Stimulated activated naive CD8-positive, alpha-beta T cell treated with anti-CD3 and anti-CD28 coated beads, Interleukin-15, amount 100 ng/mL, for 72 hours (primary cell): ENCODE data around the gene DPY19L2.
"Not testable (repeated sequence)": the region's sequence is repeated elsewhere in the genome, so short reads cannot be mapped to it uniquely, and the experiment has no call there.

Source experiments
- ATAC-seq: fragments of 150-1000 bp; cut with Tn5 transposase; 2 replicates; pipeline ENCODE4 v1.10.0; 2021; ENCODE audit warnings: mild to moderate bottlenecking, moderate library complexity
- DNase-seq, 2 donors: peaks; one replicate each; pipeline ENCODE4 v3.0.0; 2021 to 2022
- H3K27ac Mint-ChIP-seq, 2 donors: one replicate each; pipeline ENCODE4 v1.8.0; 2022; ENCODE audit warnings: mild to moderate bottlenecking in 2 of 2, mixed read lengths in 2 of 2, moderate library complexity in 2 of 2
- H3K27me3 Mint-ChIP-seq: one replicate; pipeline ENCODE4 v1.8.0; 2022; ENCODE audit warnings: mixed read lengths
- H3K4me1 Mint-ChIP-seq: one replicate; pipeline ENCODE4 v1.8.0; 2022; ENCODE audit warnings: mild to moderate bottlenecking, mixed read lengths
- H3K4me3 Mint-ChIP-seq, 2 donors: one replicate each; pipeline ENCODE4 v1.8.0; 2022; ENCODE audit warnings: mild to moderate bottlenecking in 2 of 2, mixed read lengths in 2 of 2, moderate library complexity in 1 of 2
- H3K9me3 Mint-ChIP-seq, 2 donors: one replicate each; pipeline ENCODE4 v1.8.0; 2022; ENCODE audit warnings: mixed read lengths in 2 of 2

Gene DPY19L2

DNA sequence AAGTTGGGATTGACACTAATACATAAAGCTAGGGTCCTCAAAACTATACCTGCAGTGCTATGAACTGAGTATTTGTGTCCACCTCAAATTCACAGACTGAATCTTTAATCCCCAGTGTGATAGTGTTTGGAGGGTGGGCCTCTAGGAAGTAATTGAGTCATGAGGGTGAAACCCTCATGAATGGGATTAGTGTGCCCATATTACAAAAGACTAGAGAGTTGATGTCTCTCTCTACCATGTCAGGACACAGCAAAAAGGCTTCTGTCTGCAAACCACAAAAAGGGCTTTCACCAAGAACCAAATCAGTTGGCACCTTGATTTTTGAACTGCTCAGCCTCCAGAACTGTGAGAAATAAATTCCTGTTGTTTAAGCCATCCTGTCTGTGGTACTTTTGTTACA lies 59.0 kb downstream of the DPY19L2 start:
- H3K4me3 Mint-ChIP-seq, H3K9me3 Mint-ChIP-seq, ATAC-seq: not testable (repeated sequence)

DNA sequence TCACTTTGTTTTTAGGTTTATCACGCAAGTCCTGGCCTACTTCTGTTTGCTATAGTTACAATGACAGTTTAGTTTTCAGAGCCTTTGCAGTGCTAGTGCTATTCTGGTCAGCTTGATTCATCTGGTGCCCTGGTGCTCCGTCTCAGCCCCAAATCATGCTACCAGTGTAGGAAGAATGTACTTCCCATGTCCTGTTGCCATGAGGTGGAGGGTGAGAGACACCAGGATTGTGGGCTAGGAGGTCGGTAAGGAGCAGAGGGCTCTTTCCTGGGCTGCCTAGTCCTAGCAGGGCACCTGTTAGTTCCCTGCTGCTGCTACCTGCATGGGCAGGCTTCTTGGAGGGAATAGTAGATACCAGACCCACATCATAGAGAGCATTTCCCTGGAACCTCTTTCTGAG lies 63.3 kb downstream of the DPY19L2 start:
- not testable (repeated sequence) for H3K4me1 Mint-ChIP-seq

More for the DNA sequence above, 59.0 kb downstream of the DPY19L2 start:
- not testable (repeated sequence) for H3K27me3 Mint-ChIP-seq, H3K27ac Mint-ChIP-seq, DNase-seq, H3K4me1 Mint-ChIP-seq

DNA sequence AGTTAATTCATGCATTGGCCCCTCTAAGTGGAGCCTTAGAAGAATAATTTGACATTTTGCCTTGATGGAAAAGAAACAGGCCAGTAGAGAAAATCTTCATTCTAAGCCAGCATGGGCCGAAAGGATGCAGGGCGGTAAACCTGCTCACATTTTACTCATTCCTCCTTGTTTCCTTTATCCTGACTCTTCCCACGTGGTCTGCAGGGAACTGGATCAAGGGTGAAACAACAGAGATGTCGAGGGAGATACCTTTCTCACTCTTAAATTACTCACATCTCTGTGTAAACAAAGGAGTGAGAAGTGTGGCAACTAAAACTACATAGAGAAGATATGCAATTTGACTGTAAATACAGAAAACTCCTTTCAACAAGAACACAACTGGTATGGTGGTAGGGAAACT lies 73.5 kb downstream of the DPY19L2 start:
- not testable (repeated sequence) for H3K4me3 Mint-ChIP-seq, H3K4me1 Mint-ChIP-seq, ATAC-seq, H3K27me3 Mint-ChIP-seq, H3K9me3 Mint-ChIP-seq, H3K27ac Mint-ChIP-seq, DNase-seq

More for the DNA sequence above, 63.3 kb downstream of the DPY19L2 start:
- not testable (repeated sequence) for H3K4me3 Mint-ChIP-seq, H3K27me3 Mint-ChIP-seq, ATAC-seq, DNase-seq, H3K9me3 Mint-ChIP-seq, H3K27ac Mint-ChIP-seq

- H3K4me1 Mint-ChIP-seq, H3K9me3 Mint-ChIP-seq, H3K27me3 Mint-ChIP-seq, ATAC-seq, H3K27ac Mint-ChIP-seq, H3K4me3 Mint-ChIP-seq, DNase-seq: not testable (repeated sequence)
Measured at GRCh38 chr12:63584426-63584825, 83.9 kb downstream of the DPY19L2 start.

GRCh38 chr12:63583289-63583688 lies 85.0 kb downstream of the DPY19L2 start:
- ATAC-seq, H3K9me3 Mint-ChIP-seq, H3K27ac Mint-ChIP-seq, H3K4me3 Mint-ChIP-seq, H3K4me1 Mint-ChIP-seq, DNase-seq, H3K27me3 Mint-ChIP-seq: not testable (repeated sequence)

GRCh38 chr12:63577631-63578030 lies 90.7 kb downstream of the DPY19L2 start:
- not testable (repeated sequence) for H3K27ac Mint-ChIP-seq, H3K9me3 Mint-ChIP-seq, H3K4me3 Mint-ChIP-seq

DNA sequence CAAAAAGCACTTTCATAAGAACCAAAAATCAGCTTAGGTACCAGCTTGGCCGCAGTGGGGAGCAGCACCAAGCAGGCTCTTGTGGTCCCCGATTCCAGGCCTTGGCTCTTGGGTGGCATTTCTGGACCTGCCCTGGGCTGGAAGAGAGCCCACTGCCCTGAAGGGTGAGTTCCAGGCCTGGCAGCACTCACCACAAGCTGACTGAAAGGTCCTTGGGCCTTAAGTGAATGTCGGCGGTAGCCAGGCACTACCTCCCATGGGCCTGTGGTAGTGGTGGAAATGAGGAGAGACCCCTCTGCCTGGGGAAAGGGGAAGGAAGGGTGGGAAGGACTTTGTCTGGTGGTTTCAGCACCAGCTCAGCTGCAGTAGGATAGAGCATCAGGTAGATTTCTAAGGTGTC lies 96.3 kb downstream of the DPY19L2 start:
- H3K27ac Mint-ChIP-seq, H3K27me3 Mint-ChIP-seq, H3K9me3 Mint-ChIP-seq, H3K4me3 Mint-ChIP-seq, ATAC-seq, H3K4me1 Mint-ChIP-seq, DNase-seq: not testable (repeated sequence)

More at GRCh38 chr12:63577631-63578030, 90.7 kb downstream of the DPY19L2 start:
- not testable (repeated sequence) for H3K4me1 Mint-ChIP-seq, H3K27me3 Mint-ChIP-seq, ATAC-seq, DNase-seq

- not testable (repeated sequence) for H3K4me1 Mint-ChIP-seq, H3K4me3 Mint-ChIP-seq, ATAC-seq, H3K27me3 Mint-ChIP-seq, H3K27ac Mint-ChIP-seq, DNase-seq, H3K9me3 Mint-ChIP-seq
Measured at GRCh38 chr12:63558445-63558844, 109.8 kb downstream of the DPY19L2 start.

DNA sequence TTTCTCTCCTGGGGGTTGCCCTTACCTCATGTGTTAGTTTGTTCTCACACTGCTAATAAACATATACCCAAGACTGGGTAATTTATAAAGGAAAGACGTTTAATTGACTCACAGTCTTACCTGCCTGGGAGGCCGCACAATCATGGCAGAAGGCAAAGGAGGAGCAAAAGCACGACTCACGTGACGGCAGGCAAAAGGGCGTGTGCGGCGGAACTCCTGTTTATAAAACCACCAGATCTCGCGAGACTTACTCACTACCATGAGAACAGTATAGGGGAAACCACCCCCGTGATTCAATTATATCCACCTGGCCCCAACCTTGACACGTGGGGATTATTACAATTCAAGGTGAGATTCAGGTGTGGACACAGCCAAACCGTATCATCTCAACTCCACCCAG lies 116.9 kb downstream of the DPY19L2 start:
- H3K27me3 Mint-ChIP-seq, ATAC-seq, H3K4me1 Mint-ChIP-seq, H3K9me3 Mint-ChIP-seq, H3K4me3 Mint-ChIP-seq, H3K27ac Mint-ChIP-seq, DNase-seq: not testable (repeated sequence)

DNA sequence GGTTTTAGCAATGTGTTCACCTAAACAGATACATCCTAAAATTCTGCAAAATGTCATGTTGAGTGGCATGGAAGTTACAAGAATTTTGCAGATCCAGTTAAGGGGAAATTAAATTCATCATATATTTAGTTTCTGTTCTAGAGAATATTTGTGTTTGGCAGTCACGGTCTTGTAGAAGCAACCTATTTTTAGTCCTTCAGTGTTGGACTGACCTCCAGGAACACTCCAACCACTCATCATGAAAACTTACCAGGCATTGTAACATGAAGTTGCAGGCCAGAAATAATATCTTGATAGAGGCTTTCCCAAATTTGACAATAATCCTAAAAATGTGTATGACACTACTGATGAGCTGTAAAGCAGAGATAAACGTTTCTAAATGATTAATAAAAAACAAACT lies 119.3 kb downstream of the DPY19L2 start:
- not testable (repeated sequence) for H3K27ac Mint-ChIP-seq, H3K27me3 Mint-ChIP-seq, ATAC-seq, H3K4me3 Mint-ChIP-seq, DNase-seq, H3K9me3 Mint-ChIP-seq, H3K4me1 Mint-ChIP-seq

- H3K9me3 Mint-ChIP-seq, H3K27ac Mint-ChIP-seq, DNase-seq, H3K27me3 Mint-ChIP-seq, H3K4me3 Mint-ChIP-seq, H3K4me1 Mint-ChIP-seq, ATAC-seq: not testable (repeated sequence)
Measured at GRCh38 chr12:63545298-63545916, 122.9 kb downstream of the DPY19L2 start.

GRCh38 chr12:63538656-63539055 lies 129.6 kb downstream of the DPY19L2 start:
- H3K27ac Mint-ChIP-seq, H3K4me3 Mint-ChIP-seq, DNase-seq, ATAC-seq, H3K27me3 Mint-ChIP-seq, H3K9me3 Mint-ChIP-seq, H3K4me1 Mint-ChIP-seq: not testable (repeated sequence)

GRCh38 chr12:63537838-63538237 lies 130.5 kb downstream of the DPY19L2 start:
- DNase-seq, H3K9me3 Mint-ChIP-seq, H3K27ac Mint-ChIP-seq, H3K27me3 Mint-ChIP-seq, ATAC-seq, H3K4me1 Mint-ChIP-seq, H3K4me3 Mint-ChIP-seq: not testable (repeated sequence)

DNA sequence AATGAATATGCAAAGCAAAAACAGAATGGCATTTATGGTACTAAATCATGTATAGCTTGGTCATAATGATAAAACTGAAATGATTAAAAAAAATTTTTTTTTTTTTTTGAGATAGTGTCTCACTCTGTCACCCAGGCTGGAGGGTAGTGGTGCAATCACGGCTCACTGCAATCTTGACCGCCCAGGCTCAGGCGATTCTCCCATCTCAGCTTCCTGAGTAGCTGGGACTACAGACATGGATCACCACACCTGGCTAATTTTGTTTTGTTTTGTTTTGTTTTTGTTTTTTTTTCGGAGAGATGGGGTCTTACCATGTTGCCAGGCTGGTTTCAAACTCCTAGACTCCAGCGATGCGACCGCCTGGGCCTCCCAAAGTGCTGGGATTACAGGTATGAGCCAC lies 138.7 kb downstream of the DPY19L2 start:
- ATAC-seq, H3K4me3 Mint-ChIP-seq, DNase-seq, H3K9me3 Mint-ChIP-seq, H3K4me1 Mint-ChIP-seq, H3K27ac Mint-ChIP-seq, H3K27me3 Mint-ChIP-seq: not testable (repeated sequence)

DNA sequence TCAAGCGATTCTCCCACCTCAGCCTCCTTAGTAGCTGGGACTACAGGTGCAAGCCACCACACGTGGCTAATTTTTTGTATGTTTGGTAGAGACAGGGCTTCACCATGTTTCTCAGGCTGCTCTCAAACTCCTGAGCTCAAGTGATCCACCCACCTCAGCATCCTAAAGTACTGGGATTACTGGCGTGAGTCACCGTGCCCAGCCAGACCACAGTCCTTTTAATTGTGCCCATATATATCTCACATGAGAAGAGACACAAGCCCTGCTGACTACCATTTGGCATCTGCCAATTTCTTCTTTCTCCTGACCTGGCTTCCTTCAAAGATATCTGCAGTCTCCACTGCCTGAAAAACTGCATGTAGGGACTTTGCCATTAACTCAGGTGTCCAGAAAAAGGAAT lies 142.5 kb downstream of the DPY19L2 start:
- H3K27ac Mint-ChIP-seq, result no peak overlapping the region
- ATAC-seq (no peak), DNase-seq (no peak)
- no peaks in the 10 kb centered on the region for H3K27me3 Mint-ChIP-seq
- no peak overlapping the region for H3K4me3 Mint-ChIP-seq
- H3K4me1 Mint-ChIP-seq, result no peaks in the 10 kb centered on the region
- H3K9me3 Mint-ChIP-seq, result peaks cover 0 to 5% of the 10 kb centered on the region in 2 donors

GRCh38 chr12:63521706-63522105 lies 146.6 kb downstream of the DPY19L2 start:
- ATAC-seq (no peak), DNase-seq (no peak)
- Mint-ChIP-seq H3K9me3 (no peaks in the 10 kb centered on the region), H3K27me3 (no peaks in the 10 kb centered on the region), H3K27ac (no peak overlapping the region), H3K4me1 (no peaks in the 10 kb centered on the region), H3K4me3 (no peak overlapping the region)
